ENCODE measurements around the gene FYB1. TPM values are rescaled to one million over a fixed set of nuclear protein-coding genes. Genes with fewer than 3 reads are reported as not detected.

FYB1 gene
- polyA plus RNA-seq, 3 donors: 75.3 to 141 (median 118) TPM

DNA sequence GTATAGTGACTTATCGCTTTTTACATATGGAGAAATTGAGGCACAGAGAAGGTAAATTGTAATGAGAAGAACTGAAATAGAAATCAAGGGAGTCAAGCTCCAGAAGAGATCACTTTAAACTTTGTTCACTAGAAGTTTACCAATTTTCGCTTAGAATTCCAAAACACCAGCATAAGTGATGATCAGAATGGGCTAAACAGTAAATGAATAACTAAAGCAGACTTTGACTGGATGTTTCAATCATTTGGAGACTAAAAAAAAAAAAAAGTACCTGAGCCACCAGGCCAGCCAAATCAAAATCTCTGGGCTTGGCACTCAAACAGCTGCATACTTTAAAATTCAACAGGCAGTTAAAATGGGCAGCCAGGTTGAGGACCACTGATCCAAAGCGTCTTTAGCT lies 38.2 kb upstream of the FYB1 start:
- Mint-ChIP-seq H3K9me3 (peaks cover 0 to 1% (median 0%) of the 10 kb centered on the region in 7 donors), H3K27ac (peak overlapping the region; percentile 42 to 99 (median 93)), H3K36me3 (peaks cover 30 to 38% of the 10 kb centered on the region in 2 donors), H3K27me3 (ENCODE audit: low read depth in 3 of 3) (no peaks in the 10 kb centered on the region), H3K4me3 (no peak overlapping the region), H3K4me1 (peaks cover 76% of the 10 kb centered on the region)
- Histone ChIP-seq H3K27ac (ENCODE audit: low read depth in 1 of 2, low read length in 2 of 2) (peak overlapping the region in 1 of 2 donors; percentile 93), H3K36me3 (replicated peaks in 1 of 2; ENCODE audit: control insufficient read depth in 1 of 2, insufficient read depth in 2 of 2, low read length in 2 of 2) (peaks cover 0 to 7% of the 10 kb centered on the region in 2 donors), H2AFZ (ENCODE audit: insufficient read depth, low read depth, low read length, poor library complexity, severe bottlenecking) (no peak overlapping the region), H3K9ac (ENCODE audit: insufficient read depth, low read length, poor library complexity, severe bottlenecking) (no peak overlapping the region), H3K27me3 (ENCODE audit: control insufficient read depth in 2 of 2, insufficient read depth in 2 of 2, low read length in 2 of 2) (no peaks in the 10 kb centered on the region), H3K9me3 (replicated peaks in 1 of 2; ENCODE audit: control insufficient read depth in 1 of 2, insufficient read depth in 1 of 2, low read length in 2 of 2) (no peaks in the 10 kb centered on the region), H3K4me1 (ENCODE audit: control insufficient read depth in 1 of 2, insufficient read depth in 2 of 2, low read length in 2 of 2) (peaks cover 48 to 79% of the 10 kb centered on the region in 2 donors), H3K4me3 (replicated peaks in 1 of 3; ENCODE audit: low read depth in 2 of 3, low read length in 3 of 3) (no peak overlapping the region), H3K79me2 (ENCODE audit: insufficient read depth, low read length) (peaks cover 94% of the 10 kb centered on the region), H3K4me2 (replicated peaks; ENCODE audit: extremely low read depth, low read length, poor library complexity, severe bottlenecking) (no peak overlapping the region), H4K20me1 (ENCODE audit: insufficient read depth, low read length) (no peaks in the 10 kb centered on the region)
- no peak for DNase-seq
- no CpG with 5 or more reads among the region's 3 CpGs for WGBS (ENCODE audit: insufficient coverage)
- TF ChIP-seq, protein P1, sequence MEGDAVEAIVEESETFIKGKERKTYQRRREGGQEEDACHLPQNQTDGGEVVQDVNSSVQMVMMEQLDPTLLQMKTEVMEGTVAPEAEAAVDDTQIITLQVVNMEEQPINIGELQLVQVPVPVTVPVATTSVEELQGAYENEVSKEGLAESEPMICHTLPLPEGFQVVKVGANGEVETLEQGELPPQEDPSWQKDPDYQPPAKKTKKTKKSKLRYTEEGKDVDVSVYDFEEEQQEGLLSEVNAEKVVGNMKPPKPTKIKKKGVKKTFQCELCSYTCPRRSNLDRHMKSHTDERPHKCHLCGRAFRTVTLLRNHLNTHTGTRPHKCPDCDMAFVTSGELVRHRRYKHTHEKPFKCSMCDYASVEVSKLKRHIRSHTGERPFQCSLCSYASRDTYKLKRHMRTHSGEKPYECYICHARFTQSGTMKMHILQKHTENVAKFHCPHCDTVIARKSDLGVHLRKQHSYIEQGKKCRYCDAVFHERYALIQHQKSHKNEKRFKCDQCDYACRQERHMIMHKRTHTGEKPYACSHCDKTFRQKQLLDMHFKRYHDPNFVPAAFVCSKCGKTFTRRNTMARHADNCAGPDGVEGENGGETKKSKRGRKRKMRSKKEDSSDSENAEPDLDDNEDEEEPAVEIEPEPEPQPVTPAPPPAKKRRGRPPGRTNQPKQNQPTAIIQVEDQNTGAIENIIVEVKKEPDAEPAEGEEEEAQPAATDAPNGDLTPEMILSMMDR (IDR thresholded peaks at IDR 0.05): no peak
- intact Hi-C loops (cut with micrococcal nuclease): loop anchor here (2.0 to 5.0 kb wide), 3 partner anchors 15 to 40 kb away; partner anchors contain the start of gene FYB1 (in 1 of the 2)

DNA sequence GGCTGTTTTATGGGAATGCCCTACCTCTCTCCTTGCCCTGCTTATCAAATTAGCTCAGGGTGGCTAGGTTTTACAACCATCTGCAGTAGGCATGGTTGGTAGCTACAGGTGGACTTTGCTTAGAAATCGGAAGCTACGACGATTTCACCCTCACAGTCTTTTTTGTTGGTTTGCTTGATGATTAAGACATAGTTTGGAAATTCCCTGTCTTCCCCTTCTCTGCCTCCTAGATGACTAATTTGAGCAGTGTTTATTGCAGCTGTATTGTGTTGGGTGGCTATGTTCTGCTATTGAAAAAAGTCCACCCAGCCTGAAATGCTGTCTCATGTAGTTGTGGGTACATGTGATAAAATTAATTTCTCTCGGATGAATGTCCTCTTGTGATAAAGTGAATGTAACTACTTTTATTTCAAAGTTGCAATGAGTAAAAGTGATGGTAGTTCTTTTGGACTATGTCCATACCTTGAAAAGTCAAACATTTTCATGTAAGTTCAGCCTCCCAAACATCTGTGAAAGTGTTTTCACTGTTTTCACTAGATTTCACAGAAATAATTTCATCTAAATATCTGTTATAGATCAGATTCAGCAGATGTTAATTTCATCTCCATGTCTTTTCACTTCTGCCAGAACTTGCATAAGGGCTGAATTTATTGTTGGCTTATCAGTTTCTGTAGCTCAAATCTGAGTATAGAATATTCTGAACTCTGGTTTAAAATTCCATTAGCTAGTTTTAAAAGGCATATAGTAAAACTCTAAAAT lies 37.3 kb upstream of the FYB1 start:
- peak overlapping the region; percentile 93 to 99 (median 95) for H3K27ac Mint-ChIP-seq
- WGBS (ENCODE audit: insufficient coverage): no CpG with 5 or more reads among the region's 4 CpGs
- Histone ChIP-seq H3K79me2 (ENCODE audit: insufficient read depth, low read length) (peaks cover 89% of the 10 kb centered on the region), H3K4me1 (ENCODE audit: control insufficient read depth in 1 of 2, insufficient read depth in 2 of 2, low read length in 2 of 2) (peaks cover 50 to 74% of the 10 kb centered on the region in 2 donors), H3K4me3 (replicated peaks in 1 of 3; ENCODE audit: low read depth in 2 of 3, low read length in 3 of 3) (peak overlapping the region in 2 of 3 experiments; percentile 66 to 70), H3K9me3 (replicated peaks in 1 of 2; ENCODE audit: control insufficient read depth in 1 of 2, insufficient read depth in 1 of 2, low read length in 2 of 2) (no peaks in the 10 kb centered on the region), H2AFZ (ENCODE audit: insufficient read depth, low read depth, low read length, poor library complexity, severe bottlenecking) (no peak overlapping the region), H3K36me3 (replicated peaks in 1 of 2; ENCODE audit: control insufficient read depth in 1 of 2, insufficient read depth in 2 of 2, low read length in 2 of 2) (peaks cover 0 to 7% of the 10 kb centered on the region in 2 donors), H4K20me1 (ENCODE audit: insufficient read depth, low read length) (no peaks in the 10 kb centered on the region), H3K27ac (ENCODE audit: low read depth in 1 of 2, low read length in 2 of 2) (peak overlapping the region; percentile 36 to 93), H3K27me3 (ENCODE audit: control insufficient read depth in 2 of 2, insufficient read depth in 2 of 2, low read length in 2 of 2) (no peaks in the 10 kb centered on the region), H3K4me2 (replicated peaks; ENCODE audit: extremely low read depth, low read length, poor library complexity, severe bottlenecking) (peak overlapping the region; percentile 71), H3K9ac (ENCODE audit: insufficient read depth, low read length, poor library complexity, severe bottlenecking) (peak overlapping the region; percentile 37)
- H3K27me3 Mint-ChIP-seq (ENCODE audit: low read depth in 3 of 3): no peaks in the 10 kb centered on the region
- H3K4me1 Mint-ChIP-seq: peaks cover 74% of the 10 kb centered on the region
- peaks cover 30 to 37% of the 10 kb centered on the region in 2 donors for H3K36me3 Mint-ChIP-seq
- intact Hi-C loops (cut with micrococcal nuclease): loop anchor here (2.0 to 5.0 kb wide), 3 partner anchors 16 to 39 kb away; partner anchors contain the start of gene FYB1 (in 1 of the 2)
- peak overlapping the region in 1 of 2 donors; percentile 80 for H3K4me3 Mint-ChIP-seq
- TF ChIP-seq, protein P1 (IDR thresholded peaks at IDR 0.05): no peak
- peaks cover 0 to 1% (median 0%) of the 10 kb centered on the region in 7 donors for H3K9me3 Mint-ChIP-seq
- DNase-seq: peak; percentile 89 to 96 (median 94)

Measured in CD14-positive monocyte (primary cell).